NT2/D1 (cell line): ENCODE measurements around the gene GARNL3.

Experiments used
- DNase-seq: peaks from one replicate; pipeline ENCODE4 v3.0.0-alpha.2; 2011; ENCODE audit warnings: low read depth, low spot score
- H3K27me3 ChIP-seq: 2 replicates; pipeline ENCODE4 v1.6.0; 2011; ENCODE audit warnings: mild to moderate bottlenecking; ENCODE audit not compliant: insufficient read length, insufficient read depth
- H3K36me3 ChIP-seq: 2 replicates; pipeline ENCODE4 v1.6.1; 2011; ENCODE audit warnings: mild to moderate bottlenecking, low read length, mixed read lengths; ENCODE audit not compliant: insufficient read depth, insufficient read length
- H3K4me1 ChIP-seq: 2 replicates; pipeline ENCODE4 v1.5.1; 2011; ENCODE audit not compliant: insufficient read depth, insufficient read length
- H3K4me3 ChIP-seq: 2 replicates; pipeline ENCODE4 v1.5.1; 2011; ENCODE audit warnings: low read depth; ENCODE audit not compliant: insufficient read length
- H3K9ac ChIP-seq: 2 replicates; pipeline ENCODE4 v1.6.0; 2011; ENCODE audit warnings: low read depth; ENCODE audit not compliant: insufficient read length
- H3K9me3 ChIP-seq: 2 replicates; pipeline ENCODE4 v1.5.1; 2011; ENCODE audit warnings: mild to moderate bottlenecking, low read length; ENCODE audit not compliant: insufficient read depth
- SUZ12 ChIP-seq: IDR thresholded peaks from 2 replicates; pipeline ENCODE4 v1.6.1; 2011; ENCODE audit not compliant: insufficient read length, insufficient read depth; ENCODE audit errors: extremely low read depth
- YY1 ChIP-seq: IDR thresholded peaks from 2 replicates; pipeline ENCODE4 v1.6.1; 2011; ENCODE audit not compliant: insufficient read length, insufficient read depth
- ZNF274 ChIP-seq: IDR thresholded peaks from 2 replicates; pipeline ENCODE4 v1.6.1; 2011; ENCODE audit warnings: mild to moderate bottlenecking, low read depth, low read length

The GARNL3 gene

DNA sequence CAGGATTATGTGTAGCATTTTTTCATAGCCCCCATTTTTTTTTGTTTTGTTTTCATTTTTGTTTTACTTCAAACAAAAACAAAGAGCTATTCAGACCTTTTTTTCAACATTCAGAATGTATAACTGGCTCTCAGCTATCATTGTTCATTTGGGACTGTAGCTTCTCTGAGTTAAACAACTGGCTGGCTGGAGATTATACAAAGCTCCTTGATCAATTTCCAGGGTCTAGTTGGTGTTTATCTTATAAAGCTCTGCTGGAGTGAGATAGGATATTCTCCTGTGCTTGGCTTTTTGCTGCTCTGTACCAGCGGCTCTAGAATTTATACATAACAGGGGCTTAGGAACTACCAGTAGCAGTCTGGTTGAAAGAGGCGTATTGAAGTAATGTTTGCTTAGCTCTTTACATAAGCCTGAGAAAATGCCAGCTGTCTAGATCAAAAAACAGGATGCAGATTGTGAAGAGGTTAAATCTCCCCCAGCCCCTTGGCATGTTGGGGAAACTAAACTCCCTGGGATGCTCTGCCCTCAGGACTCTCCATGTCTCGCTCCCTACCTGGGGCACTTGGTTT lies 15.2 kb downstream of the GARNL3 start:
- Histone ChIP-seq H3K4me3 (no peak overlapping the region), H3K4me1 (no peaks in the 10 kb centered on the region), H3K9me3 (no peaks in the 10 kb centered on the region), H3K36me3 (no peaks in the 10 kb centered on the region), H3K27me3 (no peaks in the 10 kb centered on the region), H3K9ac (no peak overlapping the region)
- no peak for DNase-seq
- TF ChIP-seq SUZ12, result no peak
- TF ChIP-seq YY1, result no peak
- no peak for TF ChIP-seq ZNF274

DNA sequence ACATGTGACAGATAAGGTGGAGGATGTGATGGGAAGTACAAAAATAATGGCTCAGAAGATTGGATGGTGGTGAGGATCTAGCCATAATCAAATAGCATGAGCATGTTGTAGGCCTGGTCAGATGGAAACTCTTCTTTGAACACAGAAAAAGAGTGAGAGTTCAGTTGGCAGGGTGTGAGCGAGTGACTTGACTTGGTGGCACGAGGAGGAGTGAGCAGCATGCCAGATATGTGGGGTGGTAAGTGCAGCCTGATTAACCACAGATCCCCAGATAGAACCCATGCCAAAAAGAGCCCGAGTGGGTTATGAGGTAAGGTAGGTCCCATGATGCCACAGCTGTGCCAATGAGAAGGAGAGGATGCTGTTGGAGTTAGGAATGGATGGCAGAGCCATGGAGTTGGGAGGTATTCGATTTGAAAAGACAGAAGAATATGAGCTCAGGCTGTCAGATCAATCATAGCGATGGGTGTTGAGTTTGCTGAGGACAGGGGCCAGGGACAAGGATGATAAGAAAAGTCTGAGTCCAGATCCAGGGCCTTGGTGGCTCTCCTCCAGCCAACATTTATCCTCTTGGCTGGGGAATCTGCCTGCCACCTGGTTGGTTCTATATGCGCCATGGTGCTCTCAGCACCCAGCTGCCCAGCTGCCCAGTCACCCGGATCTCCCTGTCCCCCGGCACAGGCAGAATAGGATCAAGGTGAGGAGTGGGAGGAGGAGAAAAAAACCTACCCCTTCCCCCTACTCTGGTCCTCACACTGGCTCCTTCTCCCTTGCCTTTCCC lies 16.5 kb downstream of the GARNL3 start:
- no peak for DNase-seq
- TF ChIP-seq ZNF274 (no peak), YY1 (no peak)
- no peaks in the 10 kb centered on the region for H3K4me1 ChIP-seq
- no peaks in the 10 kb centered on the region for H3K27me3 ChIP-seq
- H3K9me3 ChIP-seq, result no peaks in the 10 kb centered on the region
- no peak overlapping the region for H3K9ac ChIP-seq
- H3K36me3 ChIP-seq, result no peaks in the 10 kb centered on the region
- H3K4me3 ChIP-seq, result no peak overlapping the region

DNA sequence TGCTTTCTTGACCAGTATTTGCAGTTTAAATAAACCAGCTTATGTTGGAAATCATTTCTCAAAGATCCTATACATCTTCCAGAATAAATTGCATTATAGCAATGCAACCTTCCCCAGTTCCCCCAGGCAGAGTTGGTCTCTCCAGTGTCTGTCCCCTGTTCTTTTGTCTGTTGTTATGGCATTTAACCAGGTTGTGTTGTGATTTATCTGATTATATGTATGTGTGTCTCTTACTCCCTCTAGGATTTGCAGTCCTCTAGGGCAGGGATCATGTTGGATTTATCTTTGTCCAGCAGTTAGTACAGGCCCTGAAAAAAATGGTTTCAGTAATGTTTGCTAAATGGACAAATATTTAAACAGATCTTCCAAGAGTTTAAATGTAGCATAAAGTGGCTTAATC lies 17.3 kb downstream of the GARNL3 start:
- no peaks in the 10 kb centered on the region for H3K36me3 ChIP-seq
- no peak for TF ChIP-seq YY1
- TF ChIP-seq SUZ12, result no peak
- no peak for TF ChIP-seq ZNF274
- no peaks in the 10 kb centered on the region for H3K9me3 ChIP-seq
- no peak for DNase-seq
- H3K4me1 ChIP-seq, result no peaks in the 10 kb centered on the region
- no peak overlapping the region for H3K9ac ChIP-seq
- no peaks in the 10 kb centered on the region for H3K27me3 ChIP-seq
- no peak overlapping the region for H3K4me3 ChIP-seq

GRCh38 chr9:127282611-127283010 lies 18.0 kb downstream of the GARNL3 start:
- DNase-seq, result no peak
- Histone ChIP-seq H3K4me1 (no peaks in the 10 kb centered on the region), H3K27me3 (no peaks in the 10 kb centered on the region), H3K9me3 (no peaks in the 10 kb centered on the region), H3K9ac (no peak overlapping the region), H3K36me3 (no peaks in the 10 kb centered on the region), H3K4me3 (no peak overlapping the region)
- TF ChIP-seq YY1, result no peak
- no peak for TF ChIP-seq ZNF274
- no peak for TF ChIP-seq SUZ12

GRCh38 chr9:127283135-127283534 lies 18.6 kb downstream of the GARNL3 start:
- H3K27me3 ChIP-seq, result no peaks in the 10 kb centered on the region
- no peaks in the 10 kb centered on the region for H3K36me3 ChIP-seq
- H3K4me1 ChIP-seq, result no peaks in the 10 kb centered on the region
- H3K9ac ChIP-seq, result no peak overlapping the region
- no peak for TF ChIP-seq SUZ12
- no peak for TF ChIP-seq YY1
- DNase-seq, result no peak
- H3K4me3 ChIP-seq, result no peak overlapping the region
- H3K9me3 ChIP-seq, result no peaks in the 10 kb centered on the region

DNA sequence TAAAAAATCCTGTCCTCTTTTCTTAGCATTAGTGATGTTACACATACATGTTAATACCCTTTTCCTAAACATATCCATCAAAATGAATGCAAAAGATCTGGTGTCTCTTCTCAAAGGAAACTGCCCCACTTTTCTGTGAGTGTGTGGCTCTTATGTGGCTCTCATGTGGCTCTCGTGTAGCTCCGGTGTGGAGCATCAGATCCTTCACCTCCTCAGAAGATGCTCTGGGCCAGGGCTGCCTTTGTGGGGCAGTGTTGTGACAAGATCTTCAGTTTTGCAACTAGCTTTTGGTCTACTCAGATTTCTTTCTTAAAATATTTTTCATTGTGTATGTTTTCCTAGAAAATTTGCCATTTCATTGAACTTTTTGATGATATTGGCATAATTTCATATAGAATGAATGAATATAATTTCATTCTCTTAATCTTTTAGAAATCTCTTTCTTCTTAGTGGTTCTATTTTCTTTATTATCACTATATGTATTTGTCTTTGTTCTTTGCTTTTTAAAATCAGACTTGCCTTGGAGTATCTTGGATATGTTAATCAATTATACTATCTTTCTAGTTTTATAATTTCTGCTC lies 19.4 kb downstream of the GARNL3 start:
- Histone ChIP-seq H3K9me3 (no peaks in the 10 kb centered on the region), H3K4me1 (no peaks in the 10 kb centered on the region), H3K4me3 (no peak overlapping the region), H3K27me3 (no peaks in the 10 kb centered on the region), H3K9ac (no peak overlapping the region), H3K36me3 (no peaks in the 10 kb centered on the region)
- DNase-seq, result no peak
- TF ChIP-seq ZNF274, result no peak
- TF ChIP-seq SUZ12, result no peak
- no peak for TF ChIP-seq YY1

GRCh38 chr9:127285965-127286364 lies 21.4 kb downstream of the GARNL3 start:
- Histone ChIP-seq H3K27me3 (no peaks in the 10 kb centered on the region), H3K4me3 (no peak overlapping the region), H3K9me3 (no peaks in the 10 kb centered on the region), H3K36me3 (no peaks in the 10 kb centered on the region), H3K9ac (no peak overlapping the region), H3K4me1 (no peaks in the 10 kb centered on the region)
- TF ChIP-seq ZNF274, result no peak
- no peak for TF ChIP-seq YY1
- no peak for TF ChIP-seq SUZ12
- DNase-seq, result no peak
